NCI-H2107 (cell line): ENCODE data around the gene MPV17L2.
"Not testable (repeated sequence)": the region's sequence is repeated elsewhere in the genome, so short reads cannot be mapped to it uniquely, and the experiment has no call there.

Source experiments
- DNase-seq: peaks from one replicate; lab custom pipeline; 2025; lab: John Stamatoyannopoulos, UW

The MPV17L2 gene

GRCh38 chr19:18192673-18193387, at the start of gene MPV17L2:
Gene MPV17L2, plus strand, starts transcription at chr19:18193218. Its CDS starts 64 bp downstream, at chr19:18193282.
- peak; percentile 97 for DNase-seq

DNA sequence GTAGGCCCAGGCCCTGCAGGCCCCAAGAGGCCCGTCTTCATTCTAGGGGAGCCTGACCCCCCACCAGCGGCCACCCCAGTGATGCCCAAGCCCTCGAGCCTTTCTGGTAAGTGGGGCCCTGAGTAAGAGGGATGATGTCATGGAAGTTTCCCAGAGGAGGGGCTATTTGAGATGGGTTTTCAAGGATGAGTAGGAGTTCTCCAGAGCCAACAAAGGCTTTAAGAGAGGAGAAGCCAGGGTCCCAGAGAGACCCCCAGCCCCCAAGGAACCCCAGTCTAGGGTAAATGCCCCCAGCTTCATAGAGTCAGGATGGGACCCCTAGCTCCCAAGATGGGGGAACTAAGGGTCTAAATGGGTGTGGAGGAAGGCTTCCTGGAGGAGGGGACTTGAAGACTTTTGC, 49.1 kb upstream of the MPV17L2 start:
- DNase-seq = no peak

DNA sequence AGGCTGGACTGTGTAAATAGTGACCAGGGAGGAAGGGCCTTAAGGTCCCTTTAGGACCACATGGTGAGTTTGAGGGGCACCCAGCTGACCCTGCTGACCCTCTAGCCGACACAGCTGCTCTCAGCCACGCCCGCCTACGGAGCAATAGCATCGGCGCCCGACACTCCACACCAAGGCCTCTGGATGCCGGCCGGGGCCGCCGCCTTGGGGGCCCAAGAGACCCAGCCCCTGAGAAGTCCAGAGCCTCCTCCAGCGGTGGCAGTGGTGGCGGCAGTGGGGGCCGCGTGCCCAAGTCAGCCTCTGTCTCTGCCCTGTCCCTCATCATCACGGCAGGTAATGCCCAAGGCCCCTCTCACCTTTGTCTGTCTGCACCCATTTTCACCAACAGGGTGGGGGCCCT, 48.7 kb upstream of the MPV17L2 start:
- DNase-seq = no peak

- no peak for DNase-seq
Observed at GRCh38 chr19:18144906-18145305, 48.1 kb upstream of the MPV17L2 start.

GRCh38 chr19:18145391-18145999, 47.5 kb upstream of the MPV17L2 start:
- DNase-seq = no peak

DNA sequence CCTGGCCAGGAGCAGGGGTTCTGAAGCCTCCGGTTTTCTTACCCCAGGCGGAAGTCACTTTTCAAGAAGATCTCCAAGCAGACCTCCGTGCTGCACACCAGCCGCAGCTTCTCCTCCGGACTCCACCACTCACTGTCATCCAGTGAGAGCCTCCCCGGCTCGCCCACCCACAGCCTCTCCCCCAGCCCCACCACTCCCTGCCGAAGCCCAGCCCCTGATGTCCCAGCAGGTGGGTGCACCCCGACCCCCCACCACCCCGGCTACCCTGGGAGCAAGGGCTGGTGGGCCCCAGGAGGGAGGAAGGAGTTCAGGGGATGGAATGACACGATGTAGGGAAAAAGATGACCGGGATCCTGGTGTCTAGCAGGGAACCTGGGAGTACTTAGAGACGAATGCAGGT, 45.6 kb upstream of the MPV17L2 start:
- DNase-seq = no peak

GRCh38 chr19:18149596-18149975, 43.4 kb upstream of the MPV17L2 start:
- no peak for DNase-seq

DNA sequence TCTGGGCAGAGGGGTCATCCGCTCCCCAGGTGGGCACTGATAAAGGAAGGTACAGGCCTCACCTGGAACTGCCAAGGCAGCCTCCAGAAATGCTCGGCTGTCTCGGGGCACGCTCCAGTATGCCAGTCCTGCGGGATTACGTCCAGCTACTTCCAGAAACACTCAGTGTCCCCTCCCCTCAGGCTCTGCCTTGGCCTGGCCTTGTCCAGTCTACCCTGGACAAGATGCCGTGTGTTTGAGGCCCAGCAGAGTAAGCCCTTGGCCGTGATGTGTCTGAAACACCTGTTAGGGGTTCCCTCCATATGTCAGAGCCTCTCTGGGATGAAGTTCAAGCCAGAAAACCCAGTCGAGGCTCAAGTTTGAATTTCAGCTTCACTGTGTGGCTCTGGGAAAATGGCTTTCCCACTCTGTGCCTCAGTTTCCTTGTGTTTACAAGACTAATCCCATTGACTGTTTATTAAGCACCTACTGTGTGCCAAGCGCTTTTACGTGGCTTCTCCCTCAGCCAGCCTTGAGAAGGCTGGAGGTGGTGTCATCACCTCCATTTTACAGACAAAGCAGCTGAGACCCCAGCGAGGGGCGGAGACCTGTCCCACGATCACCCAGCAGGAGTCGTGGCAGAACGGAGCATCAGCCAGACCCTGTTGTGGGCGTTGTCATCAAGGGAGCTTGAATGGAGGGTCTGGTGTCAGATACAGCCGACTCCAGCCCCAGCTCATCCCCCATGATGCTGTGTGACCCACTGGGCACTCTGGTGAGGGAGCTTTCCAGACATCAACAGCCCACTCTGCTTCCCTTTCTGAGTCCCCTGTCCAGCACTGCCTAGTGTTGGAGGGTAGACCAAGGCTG, 42.0 kb upstream of the MPV17L2 start:
- DNase-seq = no peak

DNA sequence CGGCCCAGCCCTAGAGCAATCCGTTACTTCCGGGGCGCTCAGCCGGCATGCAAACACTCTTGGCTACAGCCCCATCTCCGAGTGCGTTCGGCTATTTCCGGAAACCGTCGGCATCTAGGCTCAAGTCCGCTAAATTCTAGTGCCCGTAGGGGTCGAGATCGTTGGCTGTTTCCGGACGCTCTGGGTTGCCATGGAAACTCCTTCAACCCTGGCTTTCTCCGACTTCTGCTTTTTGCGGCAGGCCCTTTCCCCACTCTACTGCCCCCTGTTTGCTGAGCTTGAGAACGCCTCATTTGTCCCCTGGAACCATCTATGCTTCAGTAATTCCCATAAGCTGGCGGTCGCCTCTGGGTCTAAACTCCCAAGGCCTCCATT, 40.6 kb upstream of the MPV17L2 start:
- DNase-seq = peak; percentile 87

GRCh38 chr19:18152817-18153555, 40.0 kb upstream of the MPV17L2 start, which contains the start of gene PIK3R2:
Gene PIK3R2, plus strand, starts transcription at chr19:18153163. Its CDS starts 2,717 bp downstream, at chr19:18155880.
- DNase-seq = peak; percentile 98

- no peak for DNase-seq
Observed at GRCh38 chr19:18153556-18154134, 39.4 kb upstream of the MPV17L2 start.

- DNase-seq = no peak
Observed at GRCh38 chr19:18155095-18156087, 37.6 kb upstream of the MPV17L2 start.

DNA sequence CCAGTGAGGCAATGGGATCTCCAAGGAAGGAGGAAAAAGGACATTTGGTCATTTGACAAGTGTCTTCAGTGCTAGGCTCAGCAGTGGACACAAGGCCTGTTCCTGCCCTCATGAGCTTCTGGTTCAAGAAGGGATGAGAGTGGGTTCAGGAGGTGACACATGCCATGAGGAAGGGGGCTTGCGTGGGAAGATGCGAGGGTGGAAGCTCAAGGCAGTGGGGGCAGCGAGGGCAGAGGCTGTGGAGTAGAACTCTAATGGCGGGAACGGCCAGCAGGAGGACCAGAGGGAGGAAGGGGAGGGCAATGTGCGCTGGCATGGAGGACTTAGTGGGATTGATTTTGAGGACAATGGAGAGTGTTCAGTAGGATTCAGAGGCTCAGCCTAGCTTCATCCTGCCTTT, 36.8 kb upstream of the MPV17L2 start:
- DNase-seq = no peak

DNA sequence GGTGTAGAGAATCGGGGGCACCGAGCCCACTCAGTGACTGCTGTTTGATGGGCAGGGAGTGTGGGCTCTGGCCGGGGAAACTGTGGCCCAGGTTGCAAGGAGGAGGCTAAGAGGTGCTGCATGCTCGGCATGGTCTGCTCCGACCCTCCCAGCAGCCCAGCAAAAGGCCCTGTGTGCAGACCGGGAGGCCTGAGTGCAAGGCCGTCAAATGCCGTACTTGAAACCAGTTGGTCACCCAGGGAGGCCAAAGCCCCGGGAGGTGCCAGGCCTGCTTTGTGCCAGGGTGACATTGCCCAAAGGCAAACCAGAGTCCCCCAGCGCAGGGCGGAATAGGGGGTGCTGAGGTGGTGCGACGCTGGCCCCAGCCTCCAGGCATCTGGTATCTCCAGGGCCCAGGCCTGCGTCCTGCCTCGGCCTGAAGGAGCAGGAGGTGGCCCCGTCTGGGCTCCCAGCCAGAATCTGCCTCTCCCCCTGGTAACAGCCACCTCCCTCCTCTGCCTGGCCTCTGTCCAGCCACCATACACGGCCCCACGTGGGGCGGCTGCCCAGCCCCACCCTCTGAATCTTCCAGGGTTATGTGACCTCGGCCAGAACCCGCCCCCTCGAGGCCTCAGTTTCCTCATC, 36.1 kb upstream of the MPV17L2 start:
- peak; percentile 86 for DNase-seq

- peak; percentile 70 for DNase-seq
Observed at GRCh38 chr19:18157465-18158063, 35.5 kb upstream of the MPV17L2 start.

GRCh38 chr19:18158467-18158866, 34.6 kb upstream of the MPV17L2 start:
- no peak for DNase-seq

DNA sequence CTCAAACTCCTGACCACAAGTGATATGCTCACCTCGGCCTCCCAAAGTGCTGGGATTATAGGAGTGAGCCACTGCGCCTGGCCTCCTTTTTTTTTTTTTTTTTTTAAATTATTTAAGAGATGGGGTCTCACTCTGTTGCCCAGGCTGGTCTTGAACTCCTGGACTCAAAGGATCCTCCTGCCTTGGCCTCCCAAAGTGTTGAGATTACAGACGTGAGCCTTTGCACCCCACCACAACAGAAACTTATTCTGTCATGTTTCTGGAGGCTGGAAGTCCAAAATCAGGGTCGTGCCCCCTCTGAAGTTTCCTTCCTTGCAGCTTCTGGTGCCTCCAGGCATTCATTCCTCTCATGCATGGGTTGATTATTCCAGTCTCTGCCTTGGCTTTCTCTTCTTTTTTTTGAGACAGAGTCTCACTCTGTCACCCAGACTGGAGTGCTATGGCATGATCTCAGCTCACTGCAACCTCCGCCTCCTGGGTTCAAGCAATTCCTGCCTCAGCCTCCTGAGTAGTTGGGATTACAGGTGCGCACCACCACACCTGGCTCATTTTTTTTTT, 33.9 kb upstream of the MPV17L2 start:
- DNase-seq = not testable (repeated sequence)

- DNase-seq = no peak
Observed at GRCh38 chr19:18159810-18160209, 33.2 kb upstream of the MPV17L2 start.

DNA sequence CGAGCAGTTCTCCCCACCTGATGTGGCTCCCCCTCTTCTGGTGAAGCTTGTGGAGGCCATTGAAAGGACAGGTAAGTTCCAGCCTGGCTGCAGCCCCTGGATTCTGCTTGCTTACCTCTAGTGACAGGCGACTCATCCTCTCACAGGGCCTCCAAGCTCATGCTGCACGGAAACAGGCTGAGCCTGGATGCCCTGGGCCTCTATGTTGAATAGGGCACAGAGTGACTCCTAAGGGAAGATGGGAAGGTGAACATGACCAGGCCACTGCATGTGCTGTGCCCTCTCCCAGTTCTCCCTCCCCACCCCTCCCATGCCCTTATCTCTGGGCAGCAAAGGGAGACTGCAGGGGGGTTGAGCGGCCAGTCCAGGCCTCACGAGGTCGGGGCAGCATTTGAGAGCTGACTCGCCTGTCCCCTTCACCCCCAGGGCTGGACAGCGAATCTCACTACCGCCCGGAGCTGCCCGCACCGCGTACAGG, 32.5 kb upstream of the MPV17L2 start:
- no peak for DNase-seq
